Measurements from ENCODE around the gene CTNNBL1. TPM values are rescaled to one million over a fixed set of nuclear protein-coding genes. Genes with fewer than 3 reads are reported as not detected.

Gene CTNNBL1
- total and polyA plus RNA-seq, 2 donors (not counting 3 experiments of a cell fraction or from before 2014, with no cell fraction given) = 20.8 to 60.2 TPM

GRCh38 chr20:37837924-37838323 is 144.1 kb downstream of the CTNNBL1 start:
- Histone ChIP-seq H3K4me2 (ENCODE audit: insufficient read depth, low read length) (no peak overlapping the region), H3K36me3 (ENCODE audit: control insufficient read depth in 2 of 2, extremely low read depth in 1 of 2, insufficient read depth in 2 of 2, low read length in 2 of 2) (peaks cover 0 to 3% of the 10 kb centered on the region in 2 experiments), H3K4me3 (replicated peaks in 1 of 3; ENCODE audit: insufficient read depth in 1 of 3, low read depth in 1 of 3, low read length in 3 of 3) (no peak overlapping the region), H3K27me3 (ENCODE audit: control insufficient read depth in 2 of 2, insufficient read depth in 2 of 2, low read length in 2 of 2) (no peaks in the 10 kb centered on the region), H2AFZ (ENCODE audit: low read depth, low read length) (no peak overlapping the region), H3K9me1 (replicated peaks; ENCODE audit: control insufficient read depth, extremely low read depth, insufficient read depth, low read length) (no peaks in the 10 kb centered on the region), H4K20me1 (replicated peaks; ENCODE audit: control insufficient read depth, extremely low read depth, insufficient read depth, low read length) (no peaks in the 10 kb centered on the region), H3K27ac (ENCODE audit: insufficient read depth, low read depth, low read length) (no peak overlapping the region), H3K79me2 (ENCODE audit: control insufficient read depth, insufficient read depth, low read length) (no peaks in the 10 kb centered on the region), H3K9me3 (replicated peaks; ENCODE audit: control insufficient read depth, insufficient read depth, low read length) (no peaks in the 10 kb centered on the region), H3K9ac (replicated peaks; ENCODE audit: extremely low read depth, insufficient read depth, low read length) (no peak overlapping the region), H3K4me1 (ENCODE audit: control insufficient read depth, extremely low read depth, insufficient read depth, low read length) (no peaks in the 10 kb centered on the region)
- ChIA-PET CTCF (no interaction called here), POLR2A (no interaction called here)
- FAIRE-seq (no peak), DNase-seq (ENCODE audit: low read depth, low spot score) (no peak)
- dilution Hi-C loops (cut with MboI; ENCODE audit: extremely low pct_ligation_motif_present, low sequenced_read_pairs) (no loop called here), intact Hi-C loops (cut with micrococcal nuclease) (loop anchor here (10.0 kb wide), 1 partner anchor 1607 kb away; no protein-coding TSS in a partner anchor)
- TF ChIP-seq MYC (IDR thresholded peaks at IDR 0.05; ENCODE audit: low read depth, low read length) (no peak), EZH2 (IDR thresholded peaks at IDR 0.05; ENCODE audit: borderline replicate concordance, low read depth, low read length, severe bottlenecking) (no peak), CTCF (IDR thresholded peaks at IDR 0.05; ENCODE audit: extremely low read depth in 1 of 2, insufficient read depth in 1 of 2, low read depth in 1 of 2, low read length in 2 of 2) (no peak), MAX (IDR thresholded peaks at IDR 0.05; ENCODE audit: insufficient read depth, insufficient read length) (no peak), POLR2AphosphoS5 (IDR thresholded peaks at IDR 0.05; ENCODE audit: insufficient read depth, low read depth, low read length) (no peak), FOS (IDR thresholded peaks at IDR 0.05; ENCODE audit: borderline replicate concordance, insufficient read depth, low read length) (no peak), GATA2 (IDR thresholded peaks at IDR 0.05; ENCODE audit: insufficient read depth, insufficient read length, low read depth, low read length) (no peak), JUN (IDR thresholded peaks at IDR 0.05; ENCODE audit: borderline replicate concordance, insufficient read depth, insufficient read length, low read depth) (no peak), POLR2A (IDR thresholded peaks at IDR 0.05; ENCODE audit: low read depth, low read length) (no peak)
- BruUV-seq (replicated peaks) = no TSS peak
